HG02840 (cell line): ENCODE data around the gene GOLGA8M.
"Not testable (repeated sequence)": the region's sequence is repeated elsewhere in the genome, so short reads cannot be mapped to it uniquely, and the experiment has no call there.

Experiments used
- ATAC-seq: cut with Tn5 transposase; IDR thresholded peaks from one replicate; pipeline ENCODE4 v1.9.1; 2021; ENCODE audit warnings: mild to moderate bottlenecking, moderate library complexity, moderate number of reproducible peaks; ENCODE audit not compliant: unreplicated experiment, low FRiP score

The GOLGA8M gene

DNA sequence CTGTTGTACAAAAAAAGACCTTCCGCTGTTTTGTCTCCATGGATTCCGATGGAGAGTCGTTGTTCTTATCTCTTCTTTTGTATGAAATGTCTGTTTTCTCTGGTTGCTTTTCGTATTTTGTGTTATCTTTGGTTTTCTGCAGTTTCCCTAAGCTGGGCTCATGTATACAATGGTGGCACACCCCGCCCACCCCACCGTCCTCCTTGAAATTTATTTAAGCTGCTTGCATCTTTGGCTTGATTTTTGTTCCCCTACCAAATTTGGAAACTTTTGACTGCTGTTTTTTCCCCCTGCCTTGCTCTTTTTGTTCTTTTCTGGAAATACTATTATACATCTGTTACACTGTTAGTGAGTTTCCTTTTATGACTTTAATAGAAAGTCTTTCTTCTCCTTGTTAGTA, 47.6 kb downstream of the GOLGA8M start:
- not testable (repeated sequence) for ATAC-seq

DNA sequence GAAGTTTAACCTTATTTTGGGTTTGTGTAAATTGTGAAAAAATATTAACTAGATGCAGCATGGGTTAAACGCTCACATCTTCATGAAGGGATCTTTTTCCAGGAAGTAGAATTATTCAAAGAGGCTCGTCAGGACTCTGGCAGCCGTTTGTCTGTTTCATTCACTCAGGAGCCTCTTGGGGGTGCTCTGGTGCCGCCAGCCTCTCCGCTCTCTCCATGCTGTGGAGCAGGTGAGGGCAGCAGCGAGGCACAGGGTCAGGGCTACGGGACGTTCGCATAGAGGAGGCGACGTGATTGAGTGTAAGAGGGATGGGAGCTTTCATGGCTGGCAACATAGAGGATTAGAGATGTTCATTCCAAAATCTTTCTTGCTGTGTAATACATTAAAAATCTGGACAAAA, 48.5 kb downstream of the GOLGA8M start:
- ATAC-seq: not testable (repeated sequence)

DNA sequence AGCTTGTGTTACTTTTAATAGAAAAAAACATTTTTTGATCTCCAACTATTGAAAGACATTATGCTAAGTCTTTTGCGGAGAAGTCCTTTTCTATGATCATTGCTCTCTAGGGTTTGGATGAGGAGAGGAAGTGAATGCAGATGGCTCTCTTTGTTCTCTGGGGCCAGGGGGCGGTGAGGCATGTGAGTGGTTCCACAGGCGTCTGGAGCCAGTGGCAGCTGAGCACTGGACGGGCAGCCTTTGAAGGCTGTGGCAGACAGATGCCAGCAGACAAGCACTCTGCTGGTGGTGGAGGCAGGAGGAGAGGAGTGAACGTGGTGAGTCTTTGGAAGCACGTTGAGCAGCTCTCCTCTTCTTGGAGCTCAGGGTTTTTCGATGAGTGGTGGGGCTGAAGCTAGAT, 51.5 kb downstream of the GOLGA8M start:
- ATAC-seq: not testable (repeated sequence)

DNA sequence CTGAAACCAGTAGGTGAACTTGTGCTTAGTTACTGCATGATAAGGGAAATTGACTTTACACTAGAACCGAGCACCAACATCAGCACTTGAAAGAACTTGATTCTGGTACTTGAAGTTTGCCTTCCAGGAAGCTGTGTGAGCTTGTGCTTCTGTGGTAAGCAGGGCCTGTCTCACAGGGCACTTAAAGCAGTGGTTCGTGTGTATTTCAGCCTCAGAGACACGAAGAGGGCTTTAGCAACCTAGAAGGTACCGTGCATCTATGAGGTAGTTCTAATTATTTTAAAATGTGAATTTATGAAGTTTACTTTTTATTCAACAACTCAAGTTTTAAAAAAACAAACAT, 56.2 kb downstream of the GOLGA8M start:
- not testable (repeated sequence) for ATAC-seq

DNA sequence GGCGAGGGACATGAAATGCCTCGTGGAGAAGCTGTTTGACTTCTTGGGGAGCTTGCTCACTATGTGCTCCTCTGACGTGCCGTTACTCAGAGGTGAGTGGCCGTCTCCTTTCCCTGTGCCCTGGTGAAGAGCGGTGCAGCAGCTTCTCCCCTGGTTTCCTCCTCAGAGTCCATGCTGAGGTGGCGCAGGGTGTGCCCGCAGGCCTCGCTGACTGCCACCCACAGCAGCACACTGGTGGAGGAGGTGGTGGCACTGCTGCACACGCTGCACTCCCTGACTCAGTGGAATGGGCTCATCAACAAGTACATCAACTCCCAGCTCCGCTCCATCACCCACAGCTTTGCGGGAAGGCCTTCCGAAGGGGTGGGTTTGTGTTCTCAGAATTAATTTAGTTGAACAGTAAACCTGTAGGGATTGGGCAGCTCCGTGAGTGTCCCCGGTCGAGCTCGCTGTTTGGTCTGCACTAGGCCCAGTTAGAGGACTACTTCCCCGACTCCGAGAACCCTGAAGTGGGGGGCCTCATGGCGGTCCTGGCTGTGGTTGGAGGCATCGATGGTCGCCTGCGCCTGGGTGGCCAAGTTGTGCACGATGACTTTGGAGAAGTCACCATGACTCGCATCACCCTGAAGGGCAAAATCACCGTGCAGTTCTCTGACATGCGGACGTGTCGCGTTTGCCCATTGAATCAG, 56.7 kb downstream of the GOLGA8M start:
- ATAC-seq: not testable (repeated sequence)

DNA sequence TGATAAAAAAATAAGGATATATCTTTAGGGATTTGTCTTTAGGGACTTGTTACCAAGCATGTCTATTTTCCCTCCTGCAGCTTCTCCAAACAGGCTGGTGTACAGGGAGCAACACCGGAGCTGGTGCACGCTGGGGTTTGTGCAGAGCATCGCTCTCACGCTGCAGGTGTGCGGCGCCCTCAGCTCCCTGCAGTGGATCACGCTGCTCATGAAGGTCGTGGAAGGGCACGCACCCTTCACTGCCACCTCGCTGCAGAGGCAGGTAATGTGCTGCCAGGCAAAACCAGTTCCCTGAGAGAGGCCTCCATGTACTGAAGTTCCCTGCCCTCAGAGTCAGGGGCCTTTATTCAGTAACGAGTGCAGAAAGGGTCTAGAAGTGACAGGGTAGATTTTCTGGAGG, 58.0 kb downstream of the GOLGA8M start:
- not testable (repeated sequence) for ATAC-seq

DNA sequence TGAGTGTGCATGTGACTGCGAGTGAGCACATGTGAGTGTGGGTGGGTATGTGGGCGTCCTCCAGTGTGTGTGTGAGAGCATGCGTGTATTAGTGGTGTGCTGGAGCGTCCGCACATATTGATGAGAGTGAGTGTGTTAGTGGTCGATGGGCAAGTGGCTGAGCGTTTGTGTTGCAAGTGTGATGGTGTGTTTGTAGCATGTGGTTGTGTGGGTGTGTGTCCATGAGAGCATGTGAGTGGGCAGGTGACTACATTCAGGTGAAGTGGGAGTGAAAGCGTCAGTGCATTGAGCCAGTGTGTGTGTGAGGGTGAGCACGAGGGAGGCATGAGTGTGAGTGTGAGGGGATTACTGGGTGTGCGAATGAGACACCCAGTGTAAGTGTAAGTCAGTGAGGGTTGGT, 59.7 kb downstream of the GOLGA8M start:
- ATAC-seq: not testable (repeated sequence)
